Vagina (tissue), 2 donors: ENCODE results near the gene ASB12.

Experiments
- CTCF ChIP-seq, 3 experiments: fragments of 450-650 bp in 2 of 3; fragments of 200-600 bp in 1 of 3; sonication (generic) in 1 of 3; IDR thresholded peaks; one replicate each; pipeline ENCODE4 v1.5.1; 2017 to 2019; ENCODE audit warnings: antibody characterized with exemption in 3 of 3, mild to moderate bottlenecking in 2 of 3, moderate library complexity in 2 of 3
- POLR2A ChIP-seq, 2 donors: fragments of 450-650 bp; IDR thresholded peaks; one replicate each; pipeline ENCODE4 v1.6.1; 2017; ENCODE audit warnings: antibody characterized with exemption in 2 of 2, mild to moderate bottlenecking in 2 of 2, moderate library complexity in 2 of 2

GRCh38 chrX:64187762-64188150 is 42.7 kb downstream of the ASB12 start:
- TF ChIP-seq POLR2A (IDR thresholded peaks at IDR 0.05) (no peak), CTCF (IDR thresholded peaks at IDR 0.05) (no peak)
